Activated T-helper 1 cell treated with anti-CD3 and anti-CD28 coated beads, Interleukin-12 subunit alpha, Interleukin-12 subunit beta, Interleukin-2, Interleukin-4 antibody, amounts not matched to agents 30 ng/mL and 10 ng/mL and 1 ng/mL, durations not matched to agents 14 hours and 24 hours and 36 hours (primary cell): ENCODE measurements around the gene OR6V1. TPM values are rescaled to one million over a fixed set of nuclear protein-coding genes. Genes with fewer than 3 reads are reported as not detected.
"Not testable (repeated sequence)": the region's sequence is repeated elsewhere in the genome, so short reads cannot be mapped to it uniquely, and the experiment has no call there.

Source experiments
- DNase-seq: peaks from one replicate; pipeline ENCODE4 v3.0.0; 2021; ENCODE audit warnings: low spot score
- H3K27ac Mint-ChIP-seq: one replicate; pipeline ENCODE4 v1.8.0; 2021; ENCODE audit warnings: mild to moderate bottlenecking, mixed read lengths
- H3K27me3 Mint-ChIP-seq: one replicate; pipeline ENCODE4 v1.8.0; 2022; ENCODE audit warnings: mild to moderate bottlenecking, moderate library complexity, mixed read lengths; ENCODE audit not compliant: insufficient read depth
- H3K36me3 Mint-ChIP-seq: one replicate; pipeline ENCODE4 v1.8.0; 2021; ENCODE audit warnings: low read depth, mixed read lengths
- H3K4me1 Mint-ChIP-seq: one replicate; pipeline ENCODE4 v1.8.0; 2021; ENCODE audit warnings: low read depth, mixed read lengths
- H3K4me3 Mint-ChIP-seq: one replicate; pipeline ENCODE4 v1.8.0; 2021; ENCODE audit warnings: mild to moderate bottlenecking, moderate library complexity, mixed read lengths
- H3K9me3 Mint-ChIP-seq: one replicate; pipeline ENCODE4 v1.8.0; 2021; ENCODE audit warnings: mixed read lengths
- intact Hi-C: fragments of 100-400 bp; cut with micrococcal nuclease; formaldehyde crosslinking; loops from one replicate; pipeline ENCODE4 v1.15.1; 2024
- total RNA-seq: library from RNA; stranded (reverse); gene quantifications from 2 replicates; pipeline ENCODE4 v1.2.3, GENCODE V29; 2022

Gene OR6V1
- total RNA-seq, 1 donor from 2014 or later = not detected

- no peaks in the 10 kb centered on the region for H3K4me1 Mint-ChIP-seq
- H3K36me3 Mint-ChIP-seq = no peaks in the 10 kb centered on the region
- no peak overlapping the region for H3K27ac Mint-ChIP-seq
- intact Hi-C loops = no loop called here
- DNase-seq = no peak
- peaks cover 2% of the 10 kb centered on the region for H3K27me3 Mint-ChIP-seq
- H3K9me3 Mint-ChIP-seq = no peaks in the 10 kb centered on the region
- H3K4me3 Mint-ChIP-seq = no peak overlapping the region
These were observed 2.8 kb upstream of the OR6V1 start for GRCh38 chr7:143049362-143049761.

GRCh38 chr7:143050931-143051330 is 1.2 kb upstream of the OR6V1 start:
- Mint-ChIP-seq H3K4me1 (no peaks in the 10 kb centered on the region), H3K27ac (no peak overlapping the region), H3K9me3 (no peaks in the 10 kb centered on the region), H3K4me3 (no peak overlapping the region), H3K27me3 (peaks cover 2% of the 10 kb centered on the region), H3K36me3 (no peaks in the 10 kb centered on the region)
- intact Hi-C loops = no loop called here
- no peak for DNase-seq

- H3K9me3 Mint-ChIP-seq = no peaks in the 10 kb centered on the region
- H3K4me1 Mint-ChIP-seq = no peaks in the 10 kb centered on the region
- no peaks in the 10 kb centered on the region for H3K36me3 Mint-ChIP-seq
- H3K27me3 Mint-ChIP-seq = peaks cover 2% of the 10 kb centered on the region
- no peak overlapping the region for H3K4me3 Mint-ChIP-seq
- DNase-seq = no peak
- no peak overlapping the region for H3K27ac Mint-ChIP-seq
- intact Hi-C loops = no loop called here
These were observed 2.5 kb downstream of the OR6V1 start for GRCh38 chr7:143054621-143055020.

- no peaks in the 10 kb centered on the region for H3K4me1 Mint-ChIP-seq
- H3K36me3 Mint-ChIP-seq = no peaks in the 10 kb centered on the region
- DNase-seq = no peak
- H3K4me3 Mint-ChIP-seq = no peak overlapping the region
- intact Hi-C loops = no loop called here
- no peak overlapping the region for H3K27ac Mint-ChIP-seq
- H3K27me3 Mint-ChIP-seq = peaks cover 2% of the 10 kb centered on the region
- no peaks in the 10 kb centered on the region for H3K9me3 Mint-ChIP-seq
These were observed 3.6 kb downstream of the OR6V1 start for GRCh38 chr7:143055754-143056153.

GRCh38 chr7:143063741-143064140 is 11.6 kb downstream of the OR6V1 start:
- H3K4me3 Mint-ChIP-seq = no peak overlapping the region
- no peak for DNase-seq
- no peaks in the 10 kb centered on the region for H3K4me1 Mint-ChIP-seq
- H3K9me3 Mint-ChIP-seq = no peaks in the 10 kb centered on the region
- peaks cover 3% of the 10 kb centered on the region for H3K27me3 Mint-ChIP-seq
- no peaks in the 10 kb centered on the region for H3K36me3 Mint-ChIP-seq
- no peak overlapping the region for H3K27ac Mint-ChIP-seq
- intact Hi-C loops = no loop called here

- no peak overlapping the region for H3K27ac Mint-ChIP-seq
- no peak overlapping the region for H3K4me3 Mint-ChIP-seq
- peaks cover 3% of the 10 kb centered on the region for H3K27me3 Mint-ChIP-seq
- H3K9me3 Mint-ChIP-seq = no peaks in the 10 kb centered on the region
- no peak for DNase-seq
- no peaks in the 10 kb centered on the region for H3K36me3 Mint-ChIP-seq
- H3K4me1 Mint-ChIP-seq = no peaks in the 10 kb centered on the region
- intact Hi-C loops = no loop called here
These were observed 16.3 kb downstream of the OR6V1 start for GRCh38 chr7:143068446-143068845.

GRCh38 chr7:143069912-143070500 is 17.9 kb downstream of the OR6V1 start:
- H3K27me3 Mint-ChIP-seq = peaks cover 3% of the 10 kb centered on the region
- no peak overlapping the region for H3K27ac Mint-ChIP-seq
- intact Hi-C loops = no loop called here

GRCh38 chr7:143073556-143073955 is 21.4 kb downstream of the OR6V1 start:
- no peaks in the 10 kb centered on the region for H3K9me3 Mint-ChIP-seq
- peaks cover 4% of the 10 kb centered on the region for H3K27me3 Mint-ChIP-seq
- H3K4me1 Mint-ChIP-seq = no peaks in the 10 kb centered on the region
- no peak overlapping the region for H3K4me3 Mint-ChIP-seq
- intact Hi-C loops = no loop called here
- H3K36me3 Mint-ChIP-seq = no peaks in the 10 kb centered on the region
- no peak overlapping the region for H3K27ac Mint-ChIP-seq
- DNase-seq = no peak

More at GRCh38 chr7:143069912-143070500, 17.9 kb downstream of the OR6V1 start:
- H3K4me3 Mint-ChIP-seq = no peak overlapping the region
- DNase-seq = no peak
- H3K4me1 Mint-ChIP-seq = no peaks in the 10 kb centered on the region
- H3K36me3 Mint-ChIP-seq = no peaks in the 10 kb centered on the region
- H3K9me3 Mint-ChIP-seq = no peaks in the 10 kb centered on the region

- intact Hi-C loops = no loop called here
- no peak for DNase-seq
- Mint-ChIP-seq H3K36me3 (no peaks in the 10 kb centered on the region), H3K4me1 (no peaks in the 10 kb centered on the region), H3K9me3 (no peaks in the 10 kb centered on the region), H3K27ac (no peak overlapping the region), H3K4me3 (no peak overlapping the region), H3K27me3 (peaks cover 4% of the 10 kb centered on the region)
These were observed 22.0 kb downstream of the OR6V1 start for GRCh38 chr7:143074141-143074540.

- H3K36me3 Mint-ChIP-seq = no peaks in the 10 kb centered on the region
- no peaks in the 10 kb centered on the region for H3K4me1 Mint-ChIP-seq
- H3K4me3 Mint-ChIP-seq = no peak overlapping the region
- peaks cover 5% of the 10 kb centered on the region for H3K9me3 Mint-ChIP-seq
- no peak overlapping the region for H3K27ac Mint-ChIP-seq
- DNase-seq = no peak
- intact Hi-C loops = no loop called here
- H3K27me3 Mint-ChIP-seq = peaks cover 12% of the 10 kb centered on the region
These were observed 33.0 kb downstream of the OR6V1 start for GRCh38 chr7:143085109-143085508.

GRCh38 chr7:143085610-143086009 is 33.5 kb downstream of the OR6V1 start:
- H3K27ac Mint-ChIP-seq, H3K36me3 Mint-ChIP-seq, H3K4me1 Mint-ChIP-seq, H3K9me3 Mint-ChIP-seq, DNase-seq, H3K4me3 Mint-ChIP-seq, intact Hi-C loops: not testable (repeated sequence)
- peaks cover 12% of the 10 kb centered on the region for H3K27me3 Mint-ChIP-seq

- intact Hi-C loops, H3K27ac Mint-ChIP-seq, H3K27me3 Mint-ChIP-seq, H3K4me3 Mint-ChIP-seq, DNase-seq, H3K36me3 Mint-ChIP-seq, H3K4me1 Mint-ChIP-seq, H3K9me3 Mint-ChIP-seq: not testable (repeated sequence)
These were observed 36.5 kb downstream of the OR6V1 start for GRCh38 chr7:143088549-143089231.

- H3K36me3 Mint-ChIP-seq = no peaks in the 10 kb centered on the region
- DNase-seq = no peak
- peaks cover 12% of the 10 kb centered on the region for H3K9me3 Mint-ChIP-seq
- intact Hi-C loops = no loop called here
- no peaks in the 10 kb centered on the region for H3K4me1 Mint-ChIP-seq
- H3K27me3 Mint-ChIP-seq = peaks cover 1% of the 10 kb centered on the region
- H3K27ac Mint-ChIP-seq = no peak overlapping the region
- H3K4me3 Mint-ChIP-seq = no peak overlapping the region
These were observed 44.0 kb downstream of the OR6V1 start for GRCh38 chr7:143096146-143096545.

GRCh38 chr7:143099579-143099978 is 47.4 kb downstream of the OR6V1 start:
- H3K27ac Mint-ChIP-seq, intact Hi-C loops, H3K27me3 Mint-ChIP-seq, H3K4me3 Mint-ChIP-seq, H3K4me1 Mint-ChIP-seq, H3K36me3 Mint-ChIP-seq, DNase-seq: not testable (repeated sequence)
- H3K9me3 Mint-ChIP-seq = peaks cover 12% of the 10 kb centered on the region
